ENCODE results near the gene ATG2B.

Gene ATG2B

GRCh38 chr14:96368534-96368933 lies 5.4 kb upstream of the ATG2B start:
- no peaks in the 10 kb centered on the region for H3K9me3 ChIP-seq (ENCODE audit: control insufficient read depth, insufficient read depth, low read depth, low read length)
- H3K27ac ChIP-seq (ENCODE audit: extremely low read depth, low read depth, low read length), result no peak overlapping the region
- no peaks in the 10 kb centered on the region for H3K36me3 ChIP-seq (ENCODE audit: control insufficient read depth in 2 of 2, insufficient read depth in 1 of 2, low read length in 2 of 2)
- POLR2A ChIA-PET, result interaction anchor here (0.7 kb wide), 1 partner anchor 38 kb away, joined by 3 read pairs; no protein-coding TSS in a partner anchor
- TF ChIP-seq KLF1 (tag by site-specific recombination; IDR thresholded peaks at IDR 0.05), result peak; percentile 28; the same call in 1 of the 2 replicates
- peak; percentile 61 for TF ChIP-seq ZFHX2 (tag by site-specific recombination; conservative IDR thresholded peaks at IDR 0.05)
- peak; percentile 36; the same call in 1 of the 2 replicates for TF ChIP-seq ZNF692 (tag by site-specific recombination; IDR thresholded peaks at IDR 0.05)
- TF ChIP-seq ZNF248 (tag by site-specific recombination; IDR thresholded peaks at IDR 0.05), result no peak
- TF ChIP-seq SP7 (tag by site-specific recombination; IDR thresholded peaks at IDR 0.05), result 0 out of 2 replicates have a peak, but pooled peaks have one; percentile 12
- TF ChIP-seq MZF1 (tag by site-specific recombination; IDR thresholded peaks at IDR 0.05; ENCODE audit: borderline replicate concordance), result 0 out of 2 replicates have a peak, but pooled peaks have one; percentile 34
- TF ChIP-seq CTCF (tag by site-specific recombination; IDR thresholded peaks at IDR 0.05), result no peak
- peak; percentile 67 for TF ChIP-seq PRDM10 (tag by site-specific recombination; IDR thresholded peaks at IDR 0.05)
- 0 out of 2 replicates have a peak, but pooled peaks have one; percentile 33 for TF ChIP-seq ZFP69B (tag by site-specific recombination; IDR thresholded peaks at IDR 0.05)
- TF ChIP-seq PRDM6 (tag by site-specific recombination; IDR thresholded peaks at IDR 0.05), result 0 out of 2 replicates have a peak, but pooled peaks have one; percentile 16
- no peak for TF ChIP-seq INSM2 (tag by site-specific recombination; IDR thresholded peaks at IDR 0.05)
- no peak for TF ChIP-seq REPIN1 (tag by site-specific recombination; IDR thresholded peaks at IDR 0.05; ENCODE audit: low read depth)
- TF ChIP-seq ZNF610 (tag by site-specific recombination; IDR thresholded peaks at IDR 0.05; ENCODE audit: borderline replicate concordance), result no peak
- no peak for TF ChIP-seq ZNF621 (tag by site-specific recombination; IDR thresholded peaks at IDR 0.05)
- TF ChIP-seq ZNF366 (tag by site-specific recombination; conservative IDR thresholded peaks at IDR 0.05), result 0 out of 2 replicates have a peak, but pooled peaks have one; percentile 9
- TF ChIP-seq MEIS1 (CRISPR knock-in tag; IDR thresholded peaks at IDR 0.05; ENCODE audit: borderline replicate concordance), result no peak
- peak; percentile 79 for TF ChIP-seq ZNF707 (tag by site-specific recombination; IDR thresholded peaks at IDR 0.05)
- TF ChIP-seq GLIS1 (tag by site-specific recombination; IDR thresholded peaks at IDR 0.05), result peak; percentile 82
- TF ChIP-seq EGR2 (tag by site-specific recombination; IDR thresholded peaks at IDR 0.05; ENCODE audit: low read depth), result peak; percentile 59
- TF ChIP-seq ZNF398 (tag by site-specific recombination; IDR thresholded peaks at IDR 0.05), result peak; percentile 73
- TF ChIP-seq ZNF623 (tag by site-specific recombination; IDR thresholded peaks at IDR 0.05), result no peak
- TF ChIP-seq WT1 (tag by site-specific recombination; IDR thresholded peaks at IDR 0.05), result no peak
- H3K4me1 ChIP-seq (ENCODE audit: control insufficient read depth, insufficient read depth, low read length), result peaks cover 7% of the 10 kb centered on the region
- no peak overlapping the region for H3K4me3 ChIP-seq (ENCODE audit: low read depth, low read length)
- CTCF ChIA-PET, result no interaction called here

Measured in HEK293 (cell line).